GM15510 (cell line): ENCODE measurements around the gene ANKH.
A peak's percentile ranks its signal among the peaks of the same experiment; 100 is the strongest.

Experiments used
- POLR2A ChIP-seq: IDR thresholded peaks from 3 replicates; pipeline ENCODE4 v1.6.1; 2011; ENCODE audit warnings: borderline replicate concordance; ENCODE audit not compliant: insufficient read length; ENCODE audit errors: extremely low read depth

Gene ANKH

DNA sequence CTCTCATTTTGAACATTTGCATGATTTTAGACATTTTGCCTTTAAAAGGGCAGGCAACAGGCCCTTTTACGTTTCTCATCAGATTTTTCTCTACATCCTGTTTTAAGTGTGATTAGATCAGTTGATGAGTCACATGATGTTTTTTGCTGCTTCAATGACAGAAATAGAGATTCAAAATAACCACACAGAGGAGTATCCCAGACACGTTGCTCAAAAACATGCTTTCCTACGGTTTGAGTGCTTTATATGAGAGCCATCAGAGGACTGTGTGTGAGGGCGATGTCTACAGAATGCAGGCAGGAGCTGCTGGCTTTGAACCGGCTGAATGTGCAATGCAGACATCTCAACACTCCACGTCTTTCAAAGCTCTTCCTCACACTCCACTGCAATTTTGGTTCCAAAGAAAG, 165.0 kb downstream of the ANKH start:
- TF ChIP-seq POLR2A = no peak

DNA sequence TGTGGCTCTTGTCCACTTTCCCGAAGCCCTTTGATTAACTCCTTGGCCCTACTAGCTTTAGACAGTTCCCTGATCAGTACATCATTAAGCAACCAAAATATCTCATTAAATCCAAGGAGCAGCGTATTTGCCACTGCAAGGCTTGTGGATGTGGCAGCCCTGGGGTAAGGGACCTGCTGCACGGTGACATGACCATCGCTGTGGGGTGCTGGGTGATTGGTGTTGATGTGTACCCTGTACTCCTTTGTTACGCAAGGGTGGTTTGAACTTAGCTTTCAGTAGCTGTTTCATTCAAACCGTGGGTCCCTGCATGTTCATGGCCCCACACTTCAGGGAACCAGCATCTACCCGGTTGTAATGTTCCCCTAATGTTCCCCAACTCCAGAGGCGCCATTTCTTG, 166.0 kb downstream of the ANKH start:
- no peak for TF ChIP-seq POLR2A

DNA sequence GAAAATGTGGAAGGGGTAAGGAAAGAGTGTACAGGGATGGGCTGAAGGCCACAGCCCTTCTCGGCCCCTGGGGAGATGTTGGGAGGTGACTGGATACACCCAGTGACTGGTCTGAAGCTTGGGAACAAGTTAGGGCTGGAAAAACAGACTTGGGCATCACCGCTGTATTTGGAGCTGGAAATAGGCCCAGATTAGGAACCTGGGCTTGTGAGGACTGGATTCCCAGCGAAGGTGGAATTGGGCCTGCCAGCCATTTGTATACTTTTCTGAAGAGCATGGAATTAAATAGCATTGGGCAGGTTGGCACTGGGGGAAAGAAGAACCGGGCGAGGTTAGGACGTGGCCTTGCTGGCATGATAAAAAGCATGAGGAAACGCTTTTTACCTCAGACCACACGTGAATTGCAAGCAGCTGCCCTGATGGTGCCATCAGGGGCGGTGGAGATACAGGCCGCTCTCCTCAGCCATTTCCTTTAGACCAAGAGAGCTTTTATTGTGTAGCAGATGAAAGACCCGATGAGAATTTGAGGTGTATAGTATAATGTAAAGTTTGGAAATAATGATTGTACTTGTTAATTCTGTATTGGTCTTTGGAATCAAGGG, 169.2 kb downstream of the ANKH start:
- TF ChIP-seq POLR2A = peak; percentile 11

DNA sequence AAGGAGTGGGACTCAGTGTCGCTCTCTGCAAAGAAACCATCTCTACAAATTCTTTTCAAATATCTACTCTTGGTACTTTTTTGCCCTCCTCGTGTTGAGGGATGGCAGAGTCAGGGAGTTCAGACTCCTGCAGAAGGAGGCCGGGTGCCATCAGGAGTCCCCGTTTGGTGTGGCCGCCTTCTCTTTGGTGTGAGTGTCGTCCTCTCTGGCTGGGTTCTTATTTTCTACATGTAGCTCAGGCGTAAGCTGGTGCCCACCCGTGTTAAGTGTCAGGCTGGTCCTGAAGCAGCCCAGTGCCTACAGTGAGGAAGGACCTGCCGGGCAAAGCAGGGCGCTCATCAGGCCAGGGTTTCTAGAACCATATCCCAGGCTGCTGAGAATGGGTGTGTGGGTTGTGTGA, 170.0 kb downstream of the ANKH start:
- no peak for TF ChIP-seq POLR2A

DNA sequence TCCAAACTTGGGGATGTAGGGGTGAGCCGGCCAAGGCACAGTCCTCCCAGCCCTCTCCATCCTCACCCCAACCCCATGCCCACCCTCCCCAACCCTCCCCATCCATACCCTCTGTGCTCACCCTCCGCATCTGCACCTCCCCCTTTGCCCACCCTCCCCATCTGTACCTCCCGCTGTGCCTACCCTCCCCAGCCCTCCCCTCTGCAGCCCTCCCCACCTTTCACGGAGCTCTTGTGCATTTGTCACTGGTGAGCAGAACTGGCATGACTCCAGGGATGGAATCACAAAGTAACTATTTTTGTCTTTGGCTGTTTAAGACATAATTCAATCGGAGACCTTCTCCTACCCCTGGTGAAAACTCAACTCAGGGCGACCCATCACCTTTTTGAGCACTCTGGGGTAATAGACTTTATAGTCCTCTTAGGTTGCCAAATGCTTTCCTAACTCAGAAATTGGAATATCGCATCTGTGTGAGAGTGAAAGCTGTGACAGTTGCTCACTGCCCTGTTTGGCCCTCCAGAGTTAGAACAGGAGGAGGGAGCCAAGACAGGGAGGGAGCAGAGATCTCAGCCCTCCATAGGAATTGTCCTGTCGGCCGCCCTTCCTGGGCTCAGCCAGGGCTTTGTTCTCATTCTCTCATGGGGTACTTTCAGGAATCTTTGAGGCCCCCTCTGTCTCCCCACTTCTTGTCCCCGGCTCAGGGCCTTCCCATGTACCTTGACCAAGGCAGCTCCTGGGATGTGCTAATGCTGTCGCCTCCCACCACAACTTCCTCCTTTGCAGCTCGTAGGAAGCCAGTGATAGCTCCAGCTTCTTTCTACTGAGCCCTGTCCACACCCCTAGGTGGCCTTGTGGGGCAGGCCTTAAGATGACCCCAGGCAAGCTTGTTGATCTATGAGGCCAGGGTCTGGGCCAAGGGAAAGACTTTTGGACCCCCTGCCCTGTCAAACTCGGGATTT, 170.8 kb downstream of the ANKH start:
- no peak for TF ChIP-seq POLR2A

DNA sequence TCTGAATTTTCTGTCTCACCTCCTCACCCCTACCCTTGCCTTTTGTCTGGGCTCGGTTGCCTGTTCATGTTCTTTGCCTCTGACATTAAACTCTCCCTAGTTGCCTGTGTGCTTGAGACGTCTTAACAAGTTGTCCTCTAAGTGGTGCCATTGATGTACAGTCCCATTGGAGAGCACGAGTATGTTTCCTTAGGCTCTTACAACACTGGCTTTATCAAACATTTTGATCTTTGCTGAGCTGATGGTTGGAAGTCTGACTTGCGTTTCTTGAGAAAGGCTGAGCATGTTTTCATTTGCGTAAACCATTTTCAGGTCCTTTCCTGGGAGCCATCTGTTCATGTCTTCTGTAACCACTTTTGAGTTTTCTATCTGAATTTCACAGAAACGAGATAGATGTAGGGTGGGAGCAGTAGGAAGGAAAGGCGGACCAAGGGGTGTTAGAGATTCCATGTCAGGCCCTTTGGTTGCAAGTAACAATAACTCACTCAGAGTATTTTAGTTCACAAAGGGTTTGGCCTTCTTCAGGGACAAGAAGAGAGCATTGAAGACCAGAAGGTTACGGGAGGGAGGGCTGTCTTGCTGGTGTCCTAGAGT, 171.7 kb downstream of the ANKH start:
- TF ChIP-seq POLR2A = no peak

DNA sequence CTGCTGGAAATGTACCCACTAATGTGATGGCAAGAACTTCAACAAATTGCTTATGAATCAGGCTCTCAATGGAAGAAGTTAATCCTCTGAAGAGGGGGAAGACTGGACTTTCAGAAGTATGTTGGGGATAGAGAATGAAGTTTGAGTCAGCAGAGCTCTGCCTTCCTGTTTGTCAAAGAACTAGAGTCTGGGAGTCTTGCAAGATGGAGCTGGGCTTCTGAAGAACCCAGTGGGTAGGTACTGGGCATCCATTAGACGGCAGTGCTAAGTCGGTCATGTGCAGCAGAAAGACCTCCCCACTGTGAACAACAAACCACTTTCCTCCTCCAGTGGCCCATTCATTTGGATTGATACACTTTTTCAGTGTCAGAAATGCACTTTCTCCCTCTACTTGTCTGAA, 172.4 kb downstream of the ANKH start:
- TF ChIP-seq POLR2A = no peak

DNA sequence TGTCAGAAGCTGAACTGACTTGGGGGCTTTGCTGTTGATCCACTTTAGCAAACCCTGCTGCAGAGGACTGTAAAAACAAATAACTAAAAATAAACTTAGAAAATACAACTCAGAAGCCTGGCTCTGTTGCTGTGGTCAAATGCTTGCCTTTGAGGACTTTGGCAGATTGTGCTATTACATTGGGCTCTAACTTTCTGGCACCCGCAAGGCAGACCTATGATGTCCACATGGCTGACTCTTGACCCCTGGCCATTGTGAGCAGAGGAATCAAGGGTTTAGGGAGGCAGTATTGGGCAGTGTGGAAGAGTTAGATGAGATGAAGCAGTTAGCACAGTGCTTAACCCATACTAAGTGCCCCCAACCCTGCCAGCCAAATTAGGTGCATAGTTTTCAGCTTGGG, 173.1 kb downstream of the ANKH start:
- TF ChIP-seq POLR2A = no peak

DNA sequence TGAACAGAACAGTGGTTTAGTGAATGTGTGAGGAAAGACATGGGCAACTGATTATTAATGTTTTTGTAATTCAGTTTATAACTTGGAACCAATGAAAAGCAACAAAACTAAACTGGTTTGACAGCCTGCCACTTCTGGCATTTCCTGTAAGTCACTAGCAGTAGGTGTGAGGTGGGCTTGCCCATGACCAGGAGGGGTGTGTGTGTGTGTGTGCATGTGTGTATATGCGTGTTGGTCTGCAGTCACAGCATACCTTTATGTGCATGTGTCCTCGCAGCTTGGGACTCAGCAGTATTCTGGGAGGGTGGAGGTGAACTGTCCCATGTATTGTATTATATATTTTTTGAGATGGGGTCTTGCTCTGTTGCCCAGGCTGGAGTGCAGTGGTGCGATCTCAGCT, 174.7 kb downstream of the ANKH start:
- TF ChIP-seq POLR2A = no peak

DNA sequence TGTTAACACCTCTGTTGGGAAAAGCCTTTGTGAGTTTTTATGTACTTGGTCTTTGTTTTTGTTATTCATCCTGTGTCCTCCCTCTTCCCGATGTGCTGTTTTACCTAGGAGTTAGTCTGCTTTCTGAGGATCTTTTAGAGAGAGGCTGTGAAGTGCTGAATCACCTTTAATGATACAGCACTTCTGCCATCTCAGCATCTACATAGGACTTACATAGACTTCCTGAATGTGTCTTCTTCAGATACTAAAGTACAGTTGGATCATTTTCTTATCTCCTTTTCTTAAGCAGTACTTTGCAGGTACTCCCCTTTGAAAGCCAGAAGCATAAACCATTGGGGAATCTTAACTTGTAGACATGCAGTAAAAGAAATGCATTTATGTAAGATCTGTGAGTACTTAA, 175.5 kb downstream of the ANKH start:
- TF ChIP-seq POLR2A = no peak

DNA sequence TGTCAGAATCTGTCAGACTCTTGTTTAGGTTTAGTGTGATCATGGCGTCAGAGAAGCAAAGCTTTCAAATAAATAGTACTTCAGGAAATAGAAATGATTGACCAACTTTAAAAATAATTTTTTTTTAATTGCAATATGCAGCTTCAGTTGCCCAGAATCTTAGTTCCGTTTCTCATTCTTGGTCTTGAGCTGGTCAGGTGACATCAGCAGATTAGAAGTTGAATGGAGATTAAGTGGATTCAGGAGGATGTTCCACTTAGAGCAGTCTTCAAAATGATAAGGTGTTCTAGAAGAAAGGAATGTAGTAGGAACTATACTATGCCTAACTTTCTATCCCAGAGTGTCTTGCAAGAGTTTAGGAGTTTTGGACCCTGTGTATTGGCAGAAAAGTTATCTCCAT, 176.4 kb downstream of the ANKH start:
- no peak for TF ChIP-seq POLR2A

DNA sequence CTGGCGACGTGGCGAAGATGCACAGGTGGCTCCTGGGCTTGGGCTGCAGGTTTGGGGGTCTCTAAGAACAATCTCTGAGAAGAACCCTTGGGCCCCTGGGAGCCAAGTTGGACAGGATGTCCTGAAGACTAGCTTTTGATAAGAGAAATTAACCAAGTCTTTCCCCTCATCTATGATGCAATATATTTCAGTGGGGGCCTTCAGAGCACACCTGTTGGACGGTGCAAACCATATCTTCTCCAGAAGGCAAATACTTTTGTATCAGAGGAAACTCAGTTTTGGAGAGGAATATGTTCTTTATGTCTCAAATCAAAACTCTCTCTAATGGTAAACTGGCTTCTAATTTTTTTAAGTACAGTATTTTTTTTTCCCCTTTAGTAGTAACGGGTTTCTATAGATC, 178.5 kb downstream of the ANKH start:
- TF ChIP-seq POLR2A = no peak

DNA sequence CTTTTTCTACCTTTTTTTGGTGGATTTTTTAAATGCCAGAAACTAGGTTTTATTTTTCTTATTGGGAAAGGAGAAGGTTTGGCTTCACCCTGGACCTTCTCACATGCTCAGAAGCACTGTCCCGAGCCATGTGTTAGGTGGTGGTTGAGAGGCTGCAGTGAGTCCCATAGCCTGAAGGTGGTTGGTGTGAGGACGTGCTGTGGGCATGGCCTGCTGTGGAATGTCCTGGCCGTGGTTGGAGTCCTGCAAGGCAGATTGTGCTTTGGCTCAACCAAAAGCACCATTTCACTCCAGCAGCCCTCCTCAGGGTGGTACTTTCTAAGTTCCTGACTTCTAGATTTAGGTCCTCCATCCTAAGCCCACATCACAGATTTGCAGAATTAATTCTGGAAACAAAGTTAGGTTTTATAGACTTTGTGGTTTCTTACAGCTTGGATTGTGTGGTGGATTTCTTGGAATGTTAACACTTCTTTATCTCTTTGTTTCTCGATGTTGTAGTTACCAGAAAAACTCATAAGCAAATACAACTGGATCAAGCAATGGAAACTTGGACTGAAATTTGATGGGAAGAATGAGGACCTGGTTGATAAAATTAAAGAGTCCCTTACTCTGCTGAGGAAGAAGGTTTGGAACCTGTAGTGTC, 184.4 kb downstream of the ANKH start:
- TF ChIP-seq POLR2A = no peak

DNA sequence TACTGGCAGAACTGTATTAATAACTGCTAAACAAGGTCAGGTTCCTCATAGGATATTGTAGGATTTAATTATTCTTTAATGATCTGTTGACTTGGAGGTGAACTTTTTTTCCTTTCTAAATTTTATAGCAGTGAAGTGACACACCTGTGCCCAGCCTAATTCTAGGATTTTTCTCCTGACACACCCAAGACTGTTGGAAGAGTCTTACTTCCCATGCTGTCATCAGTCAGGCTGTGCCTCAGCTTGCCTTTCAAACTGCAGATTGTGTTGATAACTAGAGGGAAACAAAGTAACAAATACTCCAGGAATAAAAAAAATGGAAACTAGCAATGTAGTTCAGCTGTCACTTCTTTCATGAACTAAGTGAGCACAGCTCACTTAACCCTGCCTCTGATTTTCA, 185.1 kb downstream of the ANKH start:
- no peak for TF ChIP-seq POLR2A

DNA sequence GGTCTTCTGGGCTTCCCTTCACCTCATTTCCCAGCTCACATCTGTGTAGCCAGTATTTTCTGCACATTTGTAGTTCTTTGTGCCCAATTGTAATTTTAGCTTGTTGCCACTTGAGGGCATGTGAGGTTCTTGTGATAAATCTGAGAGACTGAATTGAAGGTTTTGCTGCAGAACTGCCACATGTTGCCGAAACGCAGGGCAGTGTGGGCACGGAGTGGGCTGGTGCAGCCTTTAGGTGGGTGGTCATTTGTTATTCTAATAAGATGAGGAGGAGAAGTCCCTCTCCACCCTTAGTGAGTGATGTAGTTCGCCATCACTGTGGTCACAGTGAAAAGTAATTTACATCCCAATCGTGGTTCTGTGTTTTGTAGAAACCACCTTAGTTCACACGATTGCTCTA, 185.8 kb downstream of the ANKH start:
- TF ChIP-seq POLR2A = no peak
